K562 (cell line): ENCODE data around the gene SUMO3. TPM values are rescaled to one million over a fixed set of nuclear protein-coding genes. Genes with fewer than 3 reads are reported as not detected.

Experiments used
- CBX3 ChIP-seq, 2 experiments: IDR thresholded peaks; 1 replicate in 1 of 2; 2 replicates in 1 of 2; pipeline ENCODE4 v1.6.1; 2012; ENCODE audit warnings: inconsistent platforms in 2 of 2, low read length in 2 of 2, borderline replicate concordance in 1 of 2, control low read depth in 1 of 2
- CTCF ChIP-seq, 3 experiments: IDR thresholded peaks in 2 of 3; conservative IDR thresholded peaks in 1 of 3; 2 replicates each; pipeline ENCODE4 v1.5.1; 2011 to 2012; ENCODE audit warnings: low read length in 3 of 3, mild to moderate bottlenecking in 3 of 3, control low read depth in 2 of 3, improper control_type of control experiment in 1 of 3, inconsistent platforms in 1 of 3, low read depth in 1 of 3, mixed read lengths in 1 of 3, moderate library complexity in 1 of 3; ENCODE audit not compliant: insufficient read depth in 2 of 3
- ILF3 ChIP-seq: fragments of 450-650 bp; IDR thresholded peaks from 2 replicates; pipeline ENCODE4 v1.6.1; 2018; ENCODE audit warnings: antibody characterized with exemption, mild to moderate bottlenecking, moderate library complexity, borderline replicate concordance
- MTA2 ChIP-seq: fragments of 450-650 bp; IDR thresholded peaks from 2 replicates; pipeline ENCODE4 v1.6.1; 2016; ENCODE audit warnings: low read depth
- NCOA1 ChIP-seq: fragments of 450-650 bp; IDR thresholded peaks from 2 replicates; pipeline ENCODE4 v1.6.1; 2016; ENCODE audit warnings: low read depth
- NR4A1 ChIP-seq, 2 experiments: fragments of 250-450 bp in 1 of 2; fragments of 450-650 bp in 1 of 2; sonication (Bioruptor Pico) in 1 of 2; IDR thresholded peaks; 2 replicates each; pipeline versions ENCODE4 v1.4.0 to v1.6.1; 2016 to 2020; ENCODE audit warnings: mild to moderate bottlenecking in 2 of 2, missing compliant biosample characterization in 1 of 2, missing genetic modification characterization in 1 of 2, moderate library complexity in 1 of 2
- POLR2AphosphoS2 ChIP-seq: IDR thresholded peaks from 2 replicates; pipeline ENCODE4 v1.6.1; 2012; ENCODE audit warnings: low read length, improper control_type of control experiment
- POLR3A ChIP-seq: IDR thresholded peaks from 2 replicates; pipeline ENCODE4 v1.6.1; 2011; ENCODE audit warnings: borderline replicate concordance, mild to moderate bottlenecking, moderate library complexity; ENCODE audit not compliant: insufficient read length, insufficient read depth; ENCODE audit errors: extremely low read depth
- SIRT6 ChIP-seq: IDR thresholded peaks from one replicate; pipeline ENCODE4 v1.6.1; 2012; ENCODE audit warnings: low read depth, mild to moderate bottlenecking, control low read depth, inconsistent platforms, low read length, moderate library complexity
- SREBF1 ChIP-seq: fragments of 150-350 bp; IDR thresholded peaks from 2 replicates; pipeline ENCODE4 v1.6.1; 2014; ENCODE audit warnings: antibody characterized with exemption, low read depth, low read length, borderline replicate concordance
- TRIM24 ChIP-seq, 2 experiments: fragments of 450-650 bp; IDR thresholded peaks; 2 replicates each; pipeline ENCODE4 v1.6.1; 2016
- VEZF1 ChIP-seq: fragments of 200-800 bp; sonication (Bioruptor generic); IDR thresholded peaks from 2 replicates; pipeline ENCODE4 v1.6.1; 2017; ENCODE audit warnings: missing genetic modification characterization, missing compliant biosample characterization
- ZBTB49 ChIP-seq: sonication (generic); formaldehyde crosslinking; IDR thresholded peaks from 2 replicates; pipeline ENCODE4 v1.8.0; 2022; ENCODE audit warnings: missing genetic modification reagents, mild to moderate bottlenecking, borderline replicate concordance
- ZFP1 ChIP-seq: fragments of 450-650 bp; formaldehyde crosslinking; IDR thresholded peaks from 2 replicates; pipeline ENCODE4 v1.4.0; 2020; ENCODE audit warnings: mild to moderate bottlenecking, mixed read lengths
- ZMIZ1 ChIP-seq, 2 experiments: fragments of 150-350 bp in 1 of 2; IDR thresholded peaks; 2 replicates each; pipeline ENCODE4 v1.6.1; 2012 to 2016; ENCODE audit warnings: low read depth in 2 of 2, low read length in 2 of 2, mild to moderate bottlenecking in 1 of 2, moderate library complexity in 1 of 2
- ZNF436 ChIP-seq: fragments of 250-450, 450-650 bp; sonication (Bioruptor Pico); formaldehyde crosslinking; IDR thresholded peaks from 2 replicates; pipeline ENCODE4 v1.7.0; 2020; ENCODE audit warnings: mild to moderate bottlenecking
- ZNF696 ChIP-seq: fragments of 250-450 bp; sonication (Bioruptor Pico); conservative IDR thresholded peaks from 2 replicates; pipeline ENCODE4 v1.4.0; 2020; ENCODE audit warnings: mild to moderate bottlenecking, moderate library complexity
- ZNF76 ChIP-seq: fragments of 250-450 bp; sonication (Bioruptor Pico); IDR thresholded peaks from 2 replicates; pipeline ENCODE4 v1.4.0; 2020; ENCODE audit warnings: mild to moderate bottlenecking, moderate library complexity, borderline replicate concordance
- polyA plus RNA-seq, 8 experiments: library from polyadenylated mRNA; depleted of rRNA in 4 of 8; stranded (reverse) in 5 of 8; unstranded in 3 of 8; fragments of >200 nt; fragmentation: Nextera tagmentation in 2 of 8; fragmentation: Illumina TruSeq in 1 of 8; extraction: Ambion mirVana in 2 of 8; extraction: Trizol in 1 of 8; gene quantifications; 2 replicates each; pipeline versions ENCODE4 v1.2.1 to v1.2.3, GENCODE V29; 2011 to 2014; ENCODE audit warnings: inconsistent platforms in 1 of 8, missing spikeins in 1 of 8
- total RNA-seq, 7 experiments: library from RNA; depleted of rRNA in 6 of 7; stranded (reverse); fragments of >200 nt in 6 of 7; fragmentation: Illumina TruSeq in 2 of 7; extraction: Trizol in 2 of 7; gene quantifications; 2 replicates each; pipeline versions ENCODE4 v1.2.1 to v1.2.3, GENCODE V29; 2011 to 2021; ENCODE audit warnings: low replicate concordance in 1 of 7

Gene SUMO3
- total and polyA plus RNA-seq, 9 of the 15 experiments (the other 6 are each of a cell fraction or from before 2014, with no cell fraction given), result 13.9 to 143 (median 113) TPM

- TF ChIP-seq ZBTB49 (no peak), POLR2AphosphoS2 (no peak), SIRT6 (no peak), ZMIZ1 (IDR thresholded peaks at IDR 0.05; ENCODE audit: low read depth in 2 of 2, low read length in 2 of 2) (no peak), NCOA1 (no peak), MTA2 (no peak), CTCF (IDR thresholded peaks at IDR 0.05 in 2 of 3, conservative IDR thresholded peaks at IDR 0.05 in 1 of 3; ENCODE audit: insufficient read depth in 2 of 3, low read depth in 1 of 3, low read length in 3 of 3) (no peak), ZNF76 (CRISPR knock-in tag) (no peak), NR4A1 (CRISPR knock-in tag; IDR thresholded peaks at IDR 0.05) (no peak), NR4A1 (tag; IDR thresholded peaks at IDR 0.05) (no peak), POLR3A (no peak), VEZF1 (CRISPR knock-in tag) (no peak), ILF3 (no peak), TRIM24 (IDR thresholded peaks at IDR 0.05) (peak; percentile 89 to 95), ZNF696 (no peak), ZFP1 (CRISPR knock-in tag) (peak; percentile 98), CBX3 (IDR thresholded peaks at IDR 0.05; ENCODE audit: borderline replicate concordance in 1 of 2, low read length in 2 of 2) (peak in 1 of 2 experiments; percentile 99; a peak in 2 of 3 replicates), SREBF1 (no peak), ZNF436 (CRISPR knock-in tag) (no peak)
Observed at GRCh38 chr21:44828362-44829056, 10.6 kb upstream of the SUMO3 start (continued).
